HG03196 (cell line): ENCODE measurements around the gene UGT1A9.
"Not testable (repeated sequence)": the region's sequence is repeated elsewhere in the genome, so short reads cannot be mapped to it uniquely, and the experiment has no call there.

Source experiments
- ATAC-seq: cut with Tn5 transposase; IDR thresholded peaks from one replicate; pipeline ENCODE4 v1.9.1; 2021; ENCODE audit not compliant: unreplicated experiment

UGT1A9 gene

GRCh38 chr2:233680361-233681045, 8.8 kb downstream of the UGT1A9 start:
- ATAC-seq, result no peak

- no peak for ATAC-seq
Measured at GRCh38 chr2:233681521-233682099, 9.9 kb downstream of the UGT1A9 start, which contains the start of gene UGT1A7. Gene UGT1A7 (plus strand): TSS chr2:233681901. CDS start chr2:233681938, 37 bp downstream.

DNA sequence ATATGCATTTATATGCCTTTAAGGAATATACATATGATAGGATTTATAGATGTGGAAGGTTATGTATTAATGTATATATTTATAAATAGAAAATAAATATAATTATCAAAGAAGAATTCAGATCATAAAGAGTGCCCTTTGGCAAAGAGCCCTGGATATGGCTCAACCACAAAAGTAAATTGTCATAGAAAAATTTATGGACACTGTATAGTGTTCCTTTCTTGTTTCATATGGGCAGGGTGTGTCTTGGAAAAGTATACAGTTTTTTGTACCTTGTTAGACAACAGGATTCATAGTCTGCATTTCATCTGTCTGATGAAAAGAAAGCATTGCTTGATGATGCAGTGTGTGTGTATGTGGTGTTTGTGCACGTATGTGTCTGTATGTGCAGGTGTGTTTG, 12.9 kb downstream of the UGT1A9 start:
- ATAC-seq, result no peak

- ATAC-seq, result no peak
Measured at GRCh38 chr2:233686928-233687327, 15.2 kb downstream of the UGT1A9 start.

- ATAC-seq, result no peak
Measured at GRCh38 chr2:233688341-233688740, 16.6 kb downstream of the UGT1A9 start.

DNA sequence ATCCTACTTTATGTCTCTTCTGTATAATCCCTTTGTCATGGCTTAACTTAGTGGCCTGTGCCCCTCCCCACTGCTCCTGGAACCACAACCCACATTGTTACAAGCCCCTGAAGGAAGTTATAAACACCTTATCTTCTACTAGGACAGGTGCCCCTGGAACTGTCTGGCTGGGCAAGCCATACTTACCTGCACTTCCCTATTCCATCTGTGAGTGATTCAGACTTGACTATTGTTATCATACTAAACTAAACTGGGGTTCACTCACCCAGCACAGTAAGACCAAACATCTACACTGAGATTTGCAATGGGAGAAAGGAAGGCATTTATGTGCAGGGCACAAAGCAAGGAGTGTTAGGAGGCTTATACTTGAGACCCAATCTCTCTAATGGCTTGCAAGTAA, 17.3 kb downstream of the UGT1A9 start:
- no peak for ATAC-seq

DNA sequence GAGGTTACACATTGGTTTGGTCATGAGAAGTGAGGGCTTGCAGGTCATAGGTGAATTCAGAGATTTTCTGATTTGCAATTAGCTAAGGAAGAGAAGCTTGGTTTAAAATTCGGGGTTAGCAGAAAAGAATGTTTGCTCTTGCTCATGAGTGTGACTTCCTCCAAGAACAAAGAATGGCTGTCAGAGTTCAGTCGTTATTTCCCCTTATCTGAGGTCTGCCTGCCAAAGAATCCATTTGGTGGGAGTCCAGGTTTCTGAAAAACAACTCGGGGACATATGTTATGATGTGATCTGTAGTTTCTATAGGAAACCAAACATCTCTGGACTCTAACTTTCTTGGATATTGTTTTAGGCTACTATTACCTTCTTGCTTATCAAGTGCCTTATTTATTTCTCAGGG, 17.8 kb downstream of the UGT1A9 start:
- ATAC-seq, result no peak

DNA sequence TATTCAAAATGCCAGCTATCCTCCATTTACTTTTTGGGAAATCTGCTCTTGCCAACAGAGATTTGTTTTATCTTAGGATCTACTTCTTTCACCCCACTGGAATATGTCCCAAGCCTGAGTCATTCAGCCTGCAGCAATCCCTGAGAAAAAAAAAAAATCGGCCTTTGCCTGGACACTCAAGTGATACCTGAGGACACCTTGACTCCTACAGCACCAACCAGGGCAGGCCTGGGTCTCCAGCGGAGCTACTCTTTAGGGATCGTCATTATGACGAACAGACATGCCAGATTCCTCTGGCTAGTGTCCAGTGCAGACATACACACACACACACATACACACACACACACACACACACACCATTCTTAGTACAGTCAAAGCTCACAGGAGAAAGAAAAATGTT, 18.7 kb downstream of the UGT1A9 start:
- no peak for ATAC-seq

GRCh38 chr2:233691443-233692433, 20.0 kb downstream of the UGT1A9 start:
- ATAC-seq, result no peak

DNA sequence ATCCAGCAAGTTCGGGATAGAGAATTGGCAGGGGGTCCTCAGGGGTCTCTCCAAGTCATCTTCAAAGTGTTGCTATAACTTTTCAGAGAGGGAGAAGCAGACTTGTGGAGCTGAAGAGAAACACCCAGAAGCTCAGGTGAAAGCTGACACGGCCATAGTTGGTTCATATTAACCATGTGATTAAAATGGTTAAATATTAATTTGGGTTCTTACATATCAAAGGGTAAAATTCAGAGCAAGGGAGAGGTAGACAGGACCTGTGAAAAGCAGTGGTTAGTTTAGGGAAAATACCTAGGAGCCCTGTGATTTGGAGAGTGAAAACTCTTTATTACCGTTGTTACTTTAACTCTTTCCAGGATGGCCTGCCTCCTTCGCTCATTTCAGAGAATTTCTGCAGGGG, 20.9 kb downstream of the UGT1A9 start, which contains the start of gene UGT1A6:
Gene UGT1A6, plus strand, starts transcription at position 243 of the 400 bp plus-strand sequence. Its CDS starts 115 bp downstream, at position 358.
- no peak for ATAC-seq

DNA sequence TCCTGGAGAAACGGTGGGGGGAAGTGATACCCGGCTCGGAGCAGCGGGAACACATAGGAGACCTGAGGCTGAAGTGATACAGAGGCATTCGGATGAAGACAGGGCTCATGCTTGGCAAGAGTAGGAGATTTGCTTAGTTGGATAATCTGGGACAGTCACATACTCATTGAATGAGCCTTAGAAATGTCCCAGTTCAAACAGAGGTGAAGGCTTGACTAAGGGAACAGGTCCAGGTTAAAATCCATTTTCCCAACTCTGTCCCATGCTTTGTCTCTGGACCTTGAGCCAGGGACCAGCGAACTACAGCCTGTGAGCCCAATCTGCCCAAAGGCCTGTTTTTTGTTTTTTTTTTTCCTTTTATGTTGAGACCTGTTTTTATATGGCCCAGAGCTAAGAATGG, 22.3 kb downstream of the UGT1A9 start:
- ATAC-seq, result no peak

- no peak for ATAC-seq
Measured at GRCh38 chr2:233698740-233699139, 27.0 kb downstream of the UGT1A9 start.

- ATAC-seq, result no peak
Measured at GRCh38 chr2:233699424-233700027, 27.8 kb downstream of the UGT1A9 start.

GRCh38 chr2:233700028-233700635, 28.4 kb downstream of the UGT1A9 start:
- ATAC-seq, result no peak

- ATAC-seq, result not testable (repeated sequence)
Measured at GRCh38 chr2:233700842-233701241, 29.1 kb downstream of the UGT1A9 start.

DNA sequence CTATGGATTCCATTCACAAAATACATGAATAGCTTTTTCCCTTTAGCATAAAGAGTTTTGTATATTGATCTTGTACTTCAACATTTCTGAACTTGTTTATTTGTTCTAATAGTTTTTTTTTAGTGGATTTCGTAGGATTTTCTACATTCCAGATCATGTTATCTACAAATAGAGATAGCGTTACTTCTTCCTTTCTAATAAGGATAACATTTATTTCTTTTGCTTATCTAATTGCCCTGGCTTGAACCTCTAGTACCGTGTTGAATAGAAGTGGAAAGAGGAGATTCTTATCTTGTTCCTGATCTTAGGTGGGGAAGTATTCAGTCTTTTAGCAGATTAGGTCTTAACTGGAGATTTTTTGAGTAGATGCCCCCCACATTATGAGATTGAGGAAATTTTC, 30.5 kb downstream of the UGT1A9 start:
- no peak for ATAC-seq

- ATAC-seq, result no peak
Measured at GRCh38 chr2:233705911-233706506, 34.3 kb downstream of the UGT1A9 start.

DNA sequence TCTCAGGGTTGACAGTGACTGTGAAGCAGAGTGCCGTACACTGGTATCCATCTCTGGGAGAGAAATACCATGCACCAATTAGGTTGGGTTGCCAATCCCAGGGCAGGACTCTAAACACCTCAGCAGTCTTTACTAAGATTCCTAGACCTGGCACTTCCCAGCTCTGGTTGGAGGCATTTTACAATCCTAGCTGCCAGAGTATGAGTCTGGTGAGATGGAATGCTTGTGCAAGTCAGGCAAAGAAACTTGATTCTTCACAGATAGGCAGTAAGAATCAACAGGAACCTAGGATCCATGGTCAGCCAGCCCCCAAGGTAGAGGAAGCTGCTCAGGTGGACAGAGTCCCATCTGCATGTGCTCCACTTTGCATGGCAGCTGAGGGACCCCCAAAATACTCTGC, 35.0 kb downstream of the UGT1A9 start:
- no peak for ATAC-seq

DNA sequence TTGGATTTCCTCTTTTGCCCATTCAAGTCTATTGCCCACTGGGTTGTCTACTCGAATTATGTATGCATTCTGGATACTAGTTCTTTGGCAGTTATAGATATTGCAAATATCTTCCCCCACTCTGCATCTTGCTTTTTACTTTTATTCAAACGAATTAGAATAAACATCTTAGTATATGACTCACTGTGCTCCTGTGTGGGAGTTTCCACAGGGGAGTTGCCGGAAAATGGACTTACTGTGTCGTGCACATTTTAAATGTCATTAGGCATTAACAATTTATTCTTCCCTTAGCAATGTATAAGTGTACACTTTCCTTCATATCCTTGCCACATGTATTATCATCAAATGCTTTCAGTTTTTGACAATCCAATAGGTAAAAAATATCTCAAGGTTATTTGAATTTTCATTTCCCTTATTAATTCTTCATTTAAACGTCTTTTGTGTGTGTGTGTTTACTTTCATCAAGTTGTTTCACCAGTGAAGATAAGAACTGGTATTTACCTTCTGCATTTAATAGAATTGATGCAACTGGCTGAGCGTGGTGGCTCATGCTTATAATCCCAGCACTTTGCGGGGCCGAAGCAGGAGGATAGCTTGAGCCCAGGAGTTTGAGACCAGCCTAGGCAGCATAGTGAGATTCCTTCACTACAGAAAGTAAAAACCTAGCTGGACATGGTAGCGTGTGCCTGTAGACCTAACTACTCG, 36.4 kb downstream of the UGT1A9 start:
- no peak for ATAC-seq

GRCh38 chr2:233708942-233709341, 37.2 kb downstream of the UGT1A9 start:
- ATAC-seq, result no peak
